Uterus (tissue), 4 donors: ENCODE measurements around the gene AKIRIN2. TPM values are rescaled to one million over a fixed set of nuclear protein-coding genes. Genes with fewer than 3 reads are reported as not detected.

Experiments
- DNase-seq, 2 donors: peaks; one replicate each; pipeline ENCODE4 v3.0.0-alpha.2; 2019 to 2020
- H3K27ac ChIP-seq, 2 donors: fragments of 200-600 bp; sonication (generic); 1 replicate in 1 of 2; 2 replicates in 1 of 2; pipeline ENCODE4 v1.5.1; 2016 to 2018
- H3K27me3 ChIP-seq, 2 donors: fragments of 200-600 bp; sonication (generic); one replicate each; pipeline ENCODE4 v1.5.1; 2018 to 2019; ENCODE audit warnings: control low read depth in 1 of 2
- H3K36me3 ChIP-seq, 2 donors: fragments of 200-600 bp; sonication (generic); one replicate each; pipeline ENCODE4 v1.5.1; 2019; ENCODE audit warnings: control low read depth in 1 of 2
- H3K4me1 ChIP-seq, 2 donors: fragments of 200-600 bp; sonication (generic); one replicate each; pipeline ENCODE4 v1.5.1; 2018 to 2019; ENCODE audit warnings: control low read depth in 1 of 2
- H3K4me3 ChIP-seq, 2 donors: fragments of 200-600 bp; sonication (generic); 1 replicate in 1 of 2; 2 replicates in 1 of 2; pipeline ENCODE4 v1.5.1; 2018 to 2019; ENCODE audit warnings: mild to moderate bottlenecking in 1 of 2
- H3K9me3 ChIP-seq, 2 donors: fragments of 200-600 bp; sonication (generic); one replicate each; pipeline ENCODE4 v1.5.1; 2019; ENCODE audit warnings: control low read depth in 1 of 2
- POLR2A ChIP-seq, 2 donors: fragments of 450-650 bp; IDR thresholded peaks; one replicate each; pipeline ENCODE4 v1.6.1; 2016; ENCODE audit warnings: antibody characterized with exemption in 2 of 2, mild to moderate bottlenecking in 1 of 2, moderate library complexity in 1 of 2
- intact Hi-C: fragments of 100-400 bp; cut with DNase I; formaldehyde crosslinking; loops from one replicate; pipeline ENCODE4 v1.15.1; 2023; ENCODE audit warnings: low total_unique reads
- total RNA-seq, 4 donors: library from RNA; depleted of rRNA in 3 of 4; stranded (reverse); fragments of >200 nt in 3 of 4; gene quantifications; one replicate each; pipeline versions ENCODE4 v1.1.0 to v1.2.4, GENCODE V29; 2014 to 2023
- TF ChIP-seq, protein P1 (sequence below), 4 experiments: fragments of 200-600 bp in 2 of 4; fragments of 450-650 bp in 2 of 4; sonication (generic) in 2 of 4; IDR thresholded peaks; one replicate each; pipeline ENCODE4 v1.5.1; 2016 to 2019; ENCODE audit warnings: antibody characterized with exemption in 4 of 4, mild to moderate bottlenecking in 2 of 4, moderate library complexity in 1 of 4
- donor health status: DM: yes; HTN: yes; CAD: no.

AKIRIN2 gene
- total RNA-seq, 4 donors from 2014 or later: 6.9 to 41.5 (median 24.8) TPM

DNA sequence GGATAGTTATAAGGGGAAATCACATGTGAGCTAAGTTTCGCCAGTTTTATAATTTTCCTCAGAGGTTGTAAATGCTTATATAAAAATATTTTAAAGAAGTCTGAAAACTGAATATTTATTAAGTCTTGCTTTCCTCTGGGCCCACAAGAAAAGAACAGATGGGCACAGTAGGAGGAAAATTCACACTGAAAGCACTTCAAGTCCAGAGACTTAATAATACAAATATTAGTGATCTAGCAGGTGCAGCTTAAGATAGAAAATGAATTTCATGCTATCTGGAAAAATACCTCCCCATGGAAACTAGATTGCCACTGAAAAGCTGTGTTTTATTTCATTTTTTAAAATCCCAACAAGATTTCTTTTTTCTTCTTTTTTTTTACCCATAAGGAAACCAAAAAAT, 64.9 kb downstream of the AKIRIN2 start:
- no peaks in the 10 kb centered on the region for H3K4me1 ChIP-seq
- TF ChIP-seq, protein P1, sequence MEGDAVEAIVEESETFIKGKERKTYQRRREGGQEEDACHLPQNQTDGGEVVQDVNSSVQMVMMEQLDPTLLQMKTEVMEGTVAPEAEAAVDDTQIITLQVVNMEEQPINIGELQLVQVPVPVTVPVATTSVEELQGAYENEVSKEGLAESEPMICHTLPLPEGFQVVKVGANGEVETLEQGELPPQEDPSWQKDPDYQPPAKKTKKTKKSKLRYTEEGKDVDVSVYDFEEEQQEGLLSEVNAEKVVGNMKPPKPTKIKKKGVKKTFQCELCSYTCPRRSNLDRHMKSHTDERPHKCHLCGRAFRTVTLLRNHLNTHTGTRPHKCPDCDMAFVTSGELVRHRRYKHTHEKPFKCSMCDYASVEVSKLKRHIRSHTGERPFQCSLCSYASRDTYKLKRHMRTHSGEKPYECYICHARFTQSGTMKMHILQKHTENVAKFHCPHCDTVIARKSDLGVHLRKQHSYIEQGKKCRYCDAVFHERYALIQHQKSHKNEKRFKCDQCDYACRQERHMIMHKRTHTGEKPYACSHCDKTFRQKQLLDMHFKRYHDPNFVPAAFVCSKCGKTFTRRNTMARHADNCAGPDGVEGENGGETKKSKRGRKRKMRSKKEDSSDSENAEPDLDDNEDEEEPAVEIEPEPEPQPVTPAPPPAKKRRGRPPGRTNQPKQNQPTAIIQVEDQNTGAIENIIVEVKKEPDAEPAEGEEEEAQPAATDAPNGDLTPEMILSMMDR (IDR thresholded peaks at IDR 0.05): no peak
- no peak for TF ChIP-seq POLR2A (IDR thresholded peaks at IDR 0.05)
- H3K9me3 ChIP-seq: no peaks in the 10 kb centered on the region
- no peak overlapping the region for H3K27ac ChIP-seq
- no peak overlapping the region for H3K4me3 ChIP-seq
- no peaks in the 10 kb centered on the region for H3K36me3 ChIP-seq
- DNase-seq: no peak
- no peaks in the 10 kb centered on the region for H3K27me3 ChIP-seq
- intact Hi-C loops: no loop called here

DNA sequence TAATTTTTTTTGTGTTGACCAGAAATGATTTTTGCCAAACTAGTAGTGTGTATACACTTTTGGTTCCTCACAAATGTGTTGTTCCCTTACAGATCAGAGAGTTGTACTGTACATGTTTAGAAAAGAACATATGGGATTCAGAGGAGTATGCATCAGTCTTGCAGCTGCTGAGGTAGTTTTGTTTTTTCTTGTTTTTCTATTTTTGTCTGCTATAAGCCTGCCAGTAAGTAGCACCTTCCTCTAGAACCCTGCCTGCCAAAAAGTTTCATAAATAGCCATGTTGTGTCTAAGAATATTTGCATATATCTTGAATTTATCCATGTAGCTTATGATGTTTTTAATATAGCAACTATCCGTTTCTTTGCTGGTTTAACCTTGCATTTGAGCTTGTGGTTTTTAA, 65.7 kb downstream of the AKIRIN2 start:
- DNase-seq: no peak
- Histone ChIP-seq H3K9me3 (no peaks in the 10 kb centered on the region), H3K27ac (no peak overlapping the region), H3K27me3 (no peaks in the 10 kb centered on the region), H3K4me1 (no peaks in the 10 kb centered on the region), H3K4me3 (no peak overlapping the region), H3K36me3 (no peaks in the 10 kb centered on the region)
- intact Hi-C loops: no loop called here
- TF ChIP-seq POLR2A (IDR thresholded peaks at IDR 0.05): no peak
- TF ChIP-seq, protein P1 (IDR thresholded peaks at IDR 0.05): no peak

DNA sequence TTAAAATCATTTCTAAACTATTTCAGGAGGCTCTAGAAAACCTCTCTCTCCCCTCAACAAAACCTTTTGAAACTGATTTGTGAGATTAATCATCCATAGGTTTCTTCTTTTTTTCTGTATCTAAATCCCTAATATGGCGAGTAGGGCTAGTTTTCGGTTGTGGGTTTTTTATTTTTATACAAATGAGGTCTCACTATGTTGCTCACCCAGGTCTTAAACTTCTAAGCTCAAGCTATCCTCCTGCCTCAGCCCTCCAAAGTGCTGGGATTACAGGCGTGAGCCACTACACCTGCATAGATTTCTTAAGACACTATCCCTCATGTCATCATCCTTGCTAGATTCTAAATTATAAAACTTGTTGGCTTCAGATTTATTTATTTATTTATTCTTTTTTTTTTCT, 68.2 kb downstream of the AKIRIN2 start:
- Histone ChIP-seq H3K36me3 (no peaks in the 10 kb centered on the region), H3K4me1 (no peaks in the 10 kb centered on the region), H3K9me3 (no peaks in the 10 kb centered on the region), H3K27me3 (no peaks in the 10 kb centered on the region), H3K4me3 (no peak overlapping the region), H3K27ac (no peak overlapping the region)
- no peak for DNase-seq
- intact Hi-C loops: no loop called here
- TF ChIP-seq, protein P1 (IDR thresholded peaks at IDR 0.05): no peak
- no peak for TF ChIP-seq POLR2A (IDR thresholded peaks at IDR 0.05)

DNA sequence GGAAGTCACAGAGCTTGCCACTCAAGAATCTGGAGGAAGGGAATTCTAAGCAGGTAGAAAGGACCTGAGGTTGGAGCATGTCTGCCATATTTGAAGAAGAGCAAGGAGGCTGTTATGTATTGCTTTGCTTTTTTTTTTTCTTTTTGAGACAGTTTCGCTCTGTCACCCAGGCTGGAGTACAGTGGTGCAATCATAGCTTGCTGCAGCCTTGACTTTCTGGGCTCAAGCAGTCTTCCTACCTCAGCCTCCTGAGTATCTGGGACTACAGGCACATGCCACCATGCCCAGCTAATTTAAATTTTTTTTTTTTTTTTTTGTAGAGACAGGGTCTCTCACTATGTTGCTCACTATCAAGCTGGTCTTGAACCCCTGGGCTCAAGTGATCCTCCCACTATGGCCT, 71.3 kb downstream of the AKIRIN2 start:
- Histone ChIP-seq H3K4me1 (no peaks in the 10 kb centered on the region), H3K27ac (no peak overlapping the region), H3K9me3 (no peaks in the 10 kb centered on the region), H3K4me3 (no peak overlapping the region), H3K36me3 (no peaks in the 10 kb centered on the region), H3K27me3 (no peaks in the 10 kb centered on the region)
- intact Hi-C loops: no loop called here
- no peak for DNase-seq
- no peak for TF ChIP-seq POLR2A (IDR thresholded peaks at IDR 0.05)
- TF ChIP-seq, protein P1 (IDR thresholded peaks at IDR 0.05): no peak

DNA sequence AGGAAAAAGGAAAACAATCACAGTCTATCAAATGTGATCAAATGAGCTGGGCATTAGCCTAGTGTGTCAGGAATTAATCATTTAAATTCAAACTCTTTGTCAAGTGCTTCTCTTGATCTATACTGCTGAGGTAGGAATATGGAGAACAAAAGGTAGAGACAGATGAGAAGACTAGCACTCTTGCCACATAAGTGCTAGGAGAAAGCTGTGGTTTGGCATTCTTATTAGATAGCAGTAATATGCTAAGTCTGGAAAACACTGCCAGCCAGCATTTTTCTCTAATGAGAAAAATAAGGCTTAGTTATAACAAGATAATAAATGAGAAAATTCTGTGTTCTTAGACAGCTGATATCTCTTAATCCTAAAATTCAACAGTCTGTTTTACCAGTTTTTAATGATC, 73.2 kb downstream of the AKIRIN2 start:
- TF ChIP-seq, protein P1 (IDR thresholded peaks at IDR 0.05): no peak
- no peak for TF ChIP-seq POLR2A (IDR thresholded peaks at IDR 0.05)
- intact Hi-C loops: no loop called here
- Histone ChIP-seq H3K27me3 (no peaks in the 10 kb centered on the region), H3K9me3 (no peaks in the 10 kb centered on the region), H3K4me1 (no peaks in the 10 kb centered on the region), H3K36me3 (no peaks in the 10 kb centered on the region), H3K27ac (no peak overlapping the region), H3K4me3 (no peak overlapping the region)
- DNase-seq: no peak
